DND-41 (cell line): ENCODE data around the gene FOXP1.

Experiments
- CTCF ChIP-seq: IDR thresholded peaks from 2 replicates; pipeline ENCODE4 v1.5.1; 2012; ENCODE audit warnings: borderline replicate concordance, low read length, moderate library complexity, mild to moderate bottlenecking; ENCODE audit not compliant: poor library complexity, severe bottlenecking; ENCODE audit errors: extremely low read depth
- EZH2 ChIP-seq: IDR thresholded peaks from 3 replicates; pipeline ENCODE4 v1.6.1; 2012; ENCODE audit warnings: borderline replicate concordance, low read depth, mild to moderate bottlenecking, moderate library complexity, low read length, inconsistent platforms; ENCODE audit not compliant: severe bottlenecking

GRCh38 chr3:70982700-70983140 is 600.8 kb downstream of the FOXP1 start:
- TF ChIP-seq CTCF, result no peak
- TF ChIP-seq EZH2, result no peak
